ENCODE results near the gene ADAD2.
A peak's percentile ranks its signal among the peaks of the same experiment; 100 is the strongest.

The ADAD2 gene

GRCh38 chr16:84194018-84194417 is 3.1 kb downstream of the ADAD2 start:
- Histone ChIP-seq H3K79me2 (ENCODE audit: low read length) (no peaks in the 10 kb centered on the region), H3K27me3 (replicated peaks; ENCODE audit: insufficient read depth, low read length) (0 out of 2 replicates have a peak, but pooled peaks cover 3% of the 10 kb centered on the region), H3K9ac (ENCODE audit: low read length) (no peak overlapping the region), H3K9me2 (replicated peaks; ENCODE audit: insufficient read depth, low read length) (no peaks in the 10 kb centered on the region), H3K9me3 (replicated peaks; ENCODE audit: insufficient read depth, low read length) (no peaks in the 10 kb centered on the region), H3K36me3 (replicated peaks; ENCODE audit: insufficient read depth, low read length) (no peaks in the 10 kb centered on the region), H3F3A (ENCODE audit: insufficient read depth, low read length) (no peaks in the 10 kb centered on the region), H3K27ac (ENCODE audit: low read length) (no peak overlapping the region), H2AFZ (ENCODE audit: low read length) (no peak overlapping the region), H3K4me2 (ENCODE audit: low read depth, low read length) (no peak overlapping the region), H3K4me1 (ENCODE audit: low read length) (no peaks in the 10 kb centered on the region), H3K4me3 (ENCODE audit: low read length) (no peak overlapping the region), H4K20me1 (ENCODE audit: insufficient read depth, low read length) (no peaks in the 10 kb centered on the region)
- TF ChIP-seq EZH2phosphoT487 (IDR thresholded peaks at IDR 0.05; ENCODE audit: low read length): no peak
- TF ChIP-seq EZH2 (optimal IDR thresholded peaks at IDR 0.05; ENCODE audit: low read depth, low read length): no peak
- TF ChIP-seq, protein P1, sequence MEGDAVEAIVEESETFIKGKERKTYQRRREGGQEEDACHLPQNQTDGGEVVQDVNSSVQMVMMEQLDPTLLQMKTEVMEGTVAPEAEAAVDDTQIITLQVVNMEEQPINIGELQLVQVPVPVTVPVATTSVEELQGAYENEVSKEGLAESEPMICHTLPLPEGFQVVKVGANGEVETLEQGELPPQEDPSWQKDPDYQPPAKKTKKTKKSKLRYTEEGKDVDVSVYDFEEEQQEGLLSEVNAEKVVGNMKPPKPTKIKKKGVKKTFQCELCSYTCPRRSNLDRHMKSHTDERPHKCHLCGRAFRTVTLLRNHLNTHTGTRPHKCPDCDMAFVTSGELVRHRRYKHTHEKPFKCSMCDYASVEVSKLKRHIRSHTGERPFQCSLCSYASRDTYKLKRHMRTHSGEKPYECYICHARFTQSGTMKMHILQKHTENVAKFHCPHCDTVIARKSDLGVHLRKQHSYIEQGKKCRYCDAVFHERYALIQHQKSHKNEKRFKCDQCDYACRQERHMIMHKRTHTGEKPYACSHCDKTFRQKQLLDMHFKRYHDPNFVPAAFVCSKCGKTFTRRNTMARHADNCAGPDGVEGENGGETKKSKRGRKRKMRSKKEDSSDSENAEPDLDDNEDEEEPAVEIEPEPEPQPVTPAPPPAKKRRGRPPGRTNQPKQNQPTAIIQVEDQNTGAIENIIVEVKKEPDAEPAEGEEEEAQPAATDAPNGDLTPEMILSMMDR (IDR thresholded peaks at IDR 0.05; ENCODE audit: low read length): no peak
- DNase-seq: no peak

- peak; percentile 17 for DNase-seq
- Histone ChIP-seq H3K4me2 (ENCODE audit: low read depth, low read length) (no peak overlapping the region), H2AFZ (ENCODE audit: low read length) (no peak overlapping the region), H3K79me2 (ENCODE audit: low read length) (no peaks in the 10 kb centered on the region), H3F3A (ENCODE audit: insufficient read depth, low read length) (no peaks in the 10 kb centered on the region), H3K9me2 (replicated peaks; ENCODE audit: insufficient read depth, low read length) (no peaks in the 10 kb centered on the region), H3K36me3 (replicated peaks; ENCODE audit: insufficient read depth, low read length) (no peaks in the 10 kb centered on the region), H3K4me3 (ENCODE audit: low read length) (no peak overlapping the region), H3K9ac (ENCODE audit: low read length) (no peak overlapping the region), H3K27me3 (replicated peaks; ENCODE audit: insufficient read depth, low read length) (0 out of 2 replicates have a peak, but pooled peaks cover 3% of the 10 kb centered on the region), H3K27ac (ENCODE audit: low read length) (no peak overlapping the region), H4K20me1 (ENCODE audit: insufficient read depth, low read length) (no peaks in the 10 kb centered on the region), H3K9me3 (replicated peaks; ENCODE audit: insufficient read depth, low read length) (no peaks in the 10 kb centered on the region), H3K4me1 (ENCODE audit: low read length) (no peaks in the 10 kb centered on the region)
- no peak for TF ChIP-seq EZH2phosphoT487 (IDR thresholded peaks at IDR 0.05; ENCODE audit: low read length)
These were observed 3.7 kb downstream of the ADAD2 start for GRCh38 chr16:84194470-84195200.

GRCh38 chr16:84195201-84196093 is 4.5 kb downstream of the ADAD2 start:
- Histone ChIP-seq H3K9me2 (replicated peaks; ENCODE audit: insufficient read depth, low read length) (no peaks in the 10 kb centered on the region), H3K4me1 (ENCODE audit: low read length) (no peaks in the 10 kb centered on the region), H3K27ac (ENCODE audit: low read length) (no peak overlapping the region), H3K4me3 (ENCODE audit: low read length) (no peak overlapping the region), H3K79me2 (ENCODE audit: low read length) (no peaks in the 10 kb centered on the region), H3K9me3 (replicated peaks; ENCODE audit: insufficient read depth, low read length) (no peaks in the 10 kb centered on the region), H3K4me2 (ENCODE audit: low read depth, low read length) (no peak overlapping the region), H3K9ac (ENCODE audit: low read length) (no peak overlapping the region), H3F3A (ENCODE audit: insufficient read depth, low read length) (no peaks in the 10 kb centered on the region), H2AFZ (ENCODE audit: low read length) (no peak overlapping the region), H3K36me3 (replicated peaks; ENCODE audit: insufficient read depth, low read length) (no peaks in the 10 kb centered on the region), H4K20me1 (ENCODE audit: insufficient read depth, low read length) (no peaks in the 10 kb centered on the region), H3K27me3 (replicated peaks; ENCODE audit: insufficient read depth, low read length) (0 out of 2 replicates have a peak, but pooled peaks cover 3% of the 10 kb centered on the region)
- TF ChIP-seq, protein P1 (IDR thresholded peaks at IDR 0.05; ENCODE audit: low read length): no peak
- TF ChIP-seq EZH2phosphoT487 (IDR thresholded peaks at IDR 0.05; ENCODE audit: low read length): no peak
- TF ChIP-seq EZH2 (optimal IDR thresholded peaks at IDR 0.05; ENCODE audit: low read depth, low read length): no peak
- no peak for DNase-seq

Measured in MM.1S (cell line).